Measurements from ENCODE around the gene SPDYE3.
A peak's percentile ranks its signal among the peaks of the same experiment; 100 is the strongest.
"Not testable (repeated sequence)": the region's sequence is repeated elsewhere in the genome, so short reads cannot be mapped to it uniquely, and the experiment has no call there.

SPDYE3 gene

GRCh38 chr7:100352230-100352781 is 44.8 kb downstream of the SPDYE3 start:
- DNase-seq (ENCODE audit: low spot score), result not testable (repeated sequence)

DNA sequence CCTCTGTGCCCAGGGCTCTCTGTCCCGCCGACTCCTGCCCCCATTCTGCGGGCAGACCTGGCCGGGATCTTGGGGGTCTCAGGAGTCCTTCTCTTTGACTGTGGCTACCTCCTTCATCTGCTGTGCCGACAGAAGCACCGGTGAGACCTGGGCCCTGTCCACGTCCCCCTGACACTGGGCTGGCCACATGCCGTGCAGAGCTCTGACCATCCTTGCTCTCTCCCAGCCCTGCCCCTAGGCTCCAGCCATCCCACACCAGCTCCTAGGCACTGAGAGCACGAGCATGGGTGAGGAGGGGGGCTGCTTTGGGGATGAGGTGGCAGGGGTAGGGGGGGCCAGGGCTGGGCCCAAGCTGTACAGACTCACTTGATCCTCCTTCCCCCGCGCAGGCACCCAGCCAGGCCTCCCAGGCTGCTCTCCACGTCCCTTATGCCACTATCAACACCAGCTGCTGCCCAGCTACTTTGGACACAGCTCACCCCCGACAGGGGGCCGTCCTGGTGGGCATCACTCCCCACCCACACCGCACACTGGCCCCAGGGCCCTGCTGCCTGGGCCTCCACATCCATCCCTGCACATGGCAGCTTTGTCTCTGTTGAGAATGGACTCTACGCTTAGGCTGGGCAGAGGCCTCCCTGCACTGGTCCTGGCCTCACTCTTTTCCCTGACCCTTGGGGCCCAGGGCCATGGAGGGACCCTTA is 45.6 kb downstream of the SPDYE3 start:
- no peak for DNase-seq (ENCODE audit: low spot score)

DNA sequence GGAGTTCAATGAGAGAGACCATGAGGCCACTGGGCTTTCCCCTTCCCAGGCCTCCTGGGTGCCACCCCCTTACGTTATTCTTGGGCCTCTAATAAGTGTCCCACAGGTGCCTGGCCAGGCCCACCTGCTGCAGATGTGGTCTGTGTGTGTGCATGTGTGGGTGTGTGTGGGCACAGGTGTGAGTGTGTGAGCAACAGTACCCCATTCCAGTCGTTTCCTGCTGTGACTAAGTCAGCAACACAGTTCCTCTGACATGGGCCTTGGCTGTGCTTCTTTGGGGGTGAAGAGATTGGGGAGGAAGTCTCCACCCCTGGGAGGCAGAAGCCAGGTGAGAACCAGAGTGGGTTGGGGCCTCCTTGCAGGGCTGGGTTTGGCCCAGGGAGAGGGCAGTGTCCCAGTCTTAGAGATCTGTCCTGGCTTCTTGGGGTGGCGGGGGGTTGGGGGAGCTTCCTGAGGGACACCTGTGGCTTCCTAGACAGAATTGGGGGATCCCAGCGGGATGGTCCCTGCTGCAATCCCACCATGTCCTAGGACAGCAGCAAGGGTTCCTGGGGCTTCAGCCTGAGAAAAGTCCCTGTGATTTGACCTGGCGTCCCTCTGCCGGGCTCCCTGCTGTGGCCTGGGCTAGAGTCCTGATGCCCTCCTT is 46.3 kb downstream of the SPDYE3 start:
- DNase-seq (ENCODE audit: low spot score), result no peak

DNA sequence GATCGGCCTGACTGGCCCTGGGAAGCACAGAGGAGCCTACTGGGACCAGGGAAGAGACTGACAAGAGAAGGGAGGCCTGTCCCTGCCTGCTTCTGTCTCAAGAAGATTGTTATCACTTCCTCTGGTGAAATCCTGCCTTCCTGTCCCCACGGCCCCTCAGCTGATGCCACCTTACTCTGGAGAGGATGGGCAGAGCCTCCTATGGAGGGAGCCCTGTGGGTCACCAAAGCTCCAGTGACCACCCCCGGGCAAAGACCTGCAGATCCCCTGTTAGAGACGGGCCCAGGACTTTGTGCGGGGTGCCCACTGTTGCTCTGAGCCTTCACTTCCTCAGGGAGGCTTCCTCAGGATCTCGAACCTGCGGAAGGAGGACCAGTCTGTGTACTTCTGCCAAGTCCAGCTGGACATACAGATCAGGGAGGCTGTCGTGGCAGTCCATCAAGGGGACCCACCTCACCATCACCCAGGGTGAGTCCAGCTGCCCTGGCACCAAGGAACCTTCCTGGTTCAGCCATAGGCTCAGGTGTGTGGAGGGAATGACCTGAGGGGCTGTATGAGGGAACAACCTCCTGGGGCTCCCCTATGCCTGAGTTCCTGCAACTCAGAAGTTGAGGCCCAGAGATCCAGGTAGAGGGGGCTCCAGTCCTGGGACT is 49.0 kb downstream of the SPDYE3 start:
- DNase-seq (ENCODE audit: low spot score), result no peak

DNA sequence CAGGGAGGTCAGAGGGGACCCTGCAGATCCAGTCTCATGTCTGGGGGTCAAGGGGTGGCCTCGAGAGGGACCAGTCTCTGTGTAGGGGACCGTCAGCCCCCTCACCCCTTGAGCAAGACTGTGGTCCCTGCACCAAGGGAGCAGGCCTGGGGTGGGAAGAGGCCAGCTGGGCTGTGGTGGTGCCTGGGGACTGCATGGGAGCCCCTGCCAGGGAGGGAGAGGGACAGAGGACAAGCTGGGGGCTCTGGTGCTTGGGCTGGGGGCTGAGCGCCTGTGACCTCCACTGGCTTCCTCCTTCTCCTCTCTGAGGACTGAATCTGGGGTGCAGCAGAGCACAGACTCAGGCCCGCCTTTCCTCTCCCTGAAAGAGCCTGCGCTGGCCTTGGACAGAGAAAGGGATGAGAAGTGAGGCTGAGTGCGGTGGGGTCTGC is 49.6 kb downstream of the SPDYE3 start:
- DNase-seq (ENCODE audit: low spot score), result no peak

- no peak for DNase-seq (ENCODE audit: low spot score)
These were observed 50.7 kb downstream of the SPDYE3 start, which contains the start of gene PILRB for GRCh38 chr7:100358027-100358856. Gene PILRB (plus strand): TSS chr7:100358117. CDS start chr7:100358303, 186 bp downstream.

DNA sequence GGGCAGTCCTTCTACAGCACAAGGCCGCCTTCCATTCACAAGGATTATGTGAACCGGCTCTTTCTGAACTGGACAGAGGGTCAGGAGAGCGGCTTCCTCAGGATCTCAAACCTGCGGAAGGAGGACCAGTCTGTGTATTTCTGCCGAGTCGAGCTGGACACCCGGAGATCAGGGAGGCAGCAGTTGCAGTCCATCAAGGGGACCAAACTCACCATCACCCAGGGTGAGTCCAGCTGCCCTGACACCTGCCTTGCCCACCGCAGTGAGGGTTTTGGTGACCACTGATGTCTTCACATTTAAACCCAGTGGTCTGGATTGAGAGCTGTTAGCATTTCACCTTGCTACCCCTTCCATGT is 51.3 kb downstream of the SPDYE3 start:
- DNase-seq (ENCODE audit: low spot score), result no peak

DNA sequence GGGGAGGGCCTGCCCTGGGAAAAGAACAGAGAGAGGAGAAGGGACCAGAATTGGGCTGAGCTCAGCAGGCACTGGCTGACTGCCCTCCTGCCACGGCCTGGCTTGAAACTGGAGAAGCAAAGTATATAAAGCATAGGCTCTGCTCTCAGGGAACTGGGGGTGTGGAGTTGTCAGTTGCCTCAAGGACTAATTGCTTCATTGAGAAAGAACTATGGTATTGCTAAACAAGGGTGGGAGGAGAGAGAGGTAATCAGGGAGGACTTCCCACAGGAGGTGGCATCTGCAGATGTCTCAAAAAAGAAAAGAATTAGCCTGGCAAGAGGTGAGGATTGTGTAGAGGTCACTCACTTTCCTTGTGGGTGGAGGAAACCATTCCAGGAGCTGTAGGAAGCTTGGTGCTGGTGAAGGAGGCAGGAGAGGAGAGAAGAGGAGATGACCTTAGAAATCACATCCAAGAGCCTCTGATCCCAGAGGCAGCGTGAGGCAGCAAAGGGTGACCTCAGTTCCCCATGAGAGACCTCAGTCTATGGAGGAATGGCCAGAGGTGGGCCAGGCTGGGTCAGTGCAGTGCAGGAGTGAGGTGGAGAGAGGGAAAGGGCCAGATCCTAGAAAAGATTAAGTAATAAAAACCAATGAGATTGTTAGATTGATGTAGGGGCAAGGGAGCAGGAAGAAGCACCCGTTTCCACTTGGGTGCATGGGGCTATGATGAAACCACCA is 52.8 kb downstream of the SPDYE3 start:
- DNase-seq (ENCODE audit: low spot score), result no peak

DNA sequence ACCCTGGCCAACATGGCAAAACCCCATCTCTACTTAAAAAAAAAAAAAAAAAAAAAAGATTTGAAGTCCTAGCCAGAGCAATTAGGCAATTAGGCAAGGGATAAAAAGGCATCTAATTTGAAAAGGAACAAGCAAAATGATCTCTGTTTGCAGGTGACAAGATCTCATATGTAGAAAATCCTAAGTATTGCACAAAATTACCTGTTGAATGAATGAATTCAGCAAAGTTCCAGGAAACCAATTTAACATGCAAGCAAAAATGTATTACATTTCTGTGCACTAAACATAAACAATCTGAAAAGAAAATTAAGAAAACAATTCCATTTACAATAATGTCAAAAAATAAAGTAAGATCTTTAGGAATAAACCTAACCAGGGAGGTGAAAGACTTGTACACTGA is 55.6 kb downstream of the SPDYE3 start:
- DNase-seq (ENCODE audit: low spot score), result no peak

GRCh38 chr7:100363797-100364196 is 56.3 kb downstream of the SPDYE3 start:
- DNase-seq (ENCODE audit: low spot score), result not testable (repeated sequence)

DNA sequence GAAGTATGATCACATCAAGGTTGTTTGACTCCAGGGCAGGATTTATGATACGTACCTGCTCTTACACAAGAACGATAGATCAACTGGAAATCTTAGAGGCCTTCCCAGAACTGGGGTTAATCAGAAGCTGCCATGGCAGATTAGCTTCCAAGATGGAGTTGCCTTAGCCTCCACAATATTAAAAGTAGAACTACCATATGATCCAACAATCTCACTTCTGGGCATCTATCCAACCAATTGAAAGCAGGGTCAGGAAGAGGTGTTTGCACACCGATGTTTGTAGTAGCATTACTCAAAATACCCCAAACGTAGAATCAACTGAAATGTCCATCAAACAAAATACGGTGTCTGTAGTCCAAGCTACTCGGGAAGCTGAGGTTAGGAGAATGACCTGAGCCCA is 57.0 kb downstream of the SPDYE3 start:
- no peak for DNase-seq (ENCODE audit: low spot score)

- DNase-seq (ENCODE audit: low spot score), result not testable (repeated sequence)
These were observed 58.5 kb downstream of the SPDYE3 start for GRCh38 chr7:100365998-100366367.

GRCh38 chr7:100366411-100367250 is 59.1 kb downstream of the SPDYE3 start:
- no peak for DNase-seq (ENCODE audit: low spot score)

- DNase-seq (ENCODE audit: low spot score), result no peak
These were observed 59.7 kb downstream of the SPDYE3 start for GRCh38 chr7:100367251-100367620.

DNA sequence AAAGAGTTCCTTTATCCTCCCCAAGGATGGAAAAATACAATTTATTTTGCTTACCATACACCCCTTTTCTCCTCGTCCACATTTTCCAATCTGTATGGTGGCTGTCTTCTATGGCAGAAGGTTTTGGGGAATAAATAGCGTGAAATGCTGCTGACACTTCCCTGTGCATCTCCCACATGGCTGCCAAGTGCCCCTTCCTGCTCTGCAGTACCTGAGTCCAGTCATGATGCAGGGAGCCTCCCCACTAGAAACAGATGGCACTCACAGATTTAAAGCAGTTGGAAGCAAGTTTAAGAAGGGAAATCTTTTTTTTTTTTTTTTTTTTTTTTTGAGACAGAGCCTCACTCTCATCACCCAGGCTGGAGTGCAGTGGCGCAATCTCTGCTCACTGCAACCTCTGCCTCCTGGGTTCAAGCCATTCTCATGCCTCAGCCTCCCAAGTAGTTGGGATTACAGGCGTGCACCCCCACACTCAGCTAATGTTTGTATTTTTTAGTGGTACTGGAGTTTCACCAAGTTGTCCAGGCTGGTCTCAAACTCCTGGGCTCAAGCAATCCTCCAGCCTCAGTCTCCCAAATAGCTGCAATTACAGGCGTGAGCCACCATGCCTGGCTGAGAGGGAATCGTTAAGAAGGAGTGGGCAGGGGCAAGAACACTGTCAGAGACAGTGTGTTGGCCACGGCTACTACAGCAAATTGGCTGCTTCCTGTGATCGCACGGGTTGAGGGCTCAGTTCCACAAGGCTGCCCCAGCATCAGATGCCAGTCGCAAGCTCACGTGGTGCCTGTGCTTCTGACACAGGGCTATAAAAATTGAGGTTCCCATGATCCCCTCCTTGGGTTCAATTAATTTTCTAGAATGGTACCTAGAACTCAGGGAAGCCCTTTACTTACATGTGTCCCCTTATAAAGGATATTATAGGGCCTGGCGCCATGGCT is 60.4 kb downstream of the SPDYE3 start:
- peak; percentile 27 for DNase-seq (ENCODE audit: low spot score)

GRCh38 chr7:100369105-100369504 is 61.6 kb downstream of the SPDYE3 start:
- DNase-seq (ENCODE audit: low spot score), result peak; percentile 83

- no peak for DNase-seq (ENCODE audit: low spot score)
These were observed 62.8 kb downstream of the SPDYE3 start for GRCh38 chr7:100370303-100370702.

- DNase-seq (ENCODE audit: low spot score), result no peak
These were observed 63.2 kb downstream of the SPDYE3 start for GRCh38 chr7:100370746-100371145.

DNA sequence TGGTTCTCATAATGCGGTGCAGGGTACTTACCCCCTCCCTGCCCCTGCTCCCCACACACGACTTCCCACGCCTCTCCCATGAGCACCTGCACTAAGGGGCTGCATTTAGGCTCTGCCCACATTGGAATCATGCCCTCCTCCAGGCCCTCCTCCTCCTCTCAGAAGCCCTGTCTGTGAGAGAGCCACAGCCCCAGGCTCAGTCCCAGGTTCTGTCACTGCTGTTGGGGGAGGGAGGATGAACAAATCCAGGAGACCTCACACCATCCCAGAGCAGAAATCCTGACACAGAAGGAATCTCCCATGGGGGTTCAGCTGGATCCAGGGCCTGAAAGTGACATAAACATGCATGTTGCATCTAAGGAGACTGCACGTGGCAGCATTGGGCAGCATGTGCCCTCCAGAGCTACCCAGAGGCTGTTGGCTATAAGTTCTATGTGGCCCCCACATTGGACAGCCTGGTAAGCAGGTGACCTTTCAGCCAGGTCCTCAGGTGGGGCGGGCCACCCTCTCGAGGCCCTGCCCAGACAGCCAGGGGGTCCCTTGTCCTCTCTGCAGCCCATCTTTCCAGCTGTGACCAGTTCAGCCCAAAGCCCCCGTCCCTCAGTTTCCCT is 64.2 kb downstream of the SPDYE3 start:
- no peak for DNase-seq (ENCODE audit: low spot score)

All from Ammon's horn (tissue), 1 donor.